ENCODE data around the gene NDUFV1.

DNA sequence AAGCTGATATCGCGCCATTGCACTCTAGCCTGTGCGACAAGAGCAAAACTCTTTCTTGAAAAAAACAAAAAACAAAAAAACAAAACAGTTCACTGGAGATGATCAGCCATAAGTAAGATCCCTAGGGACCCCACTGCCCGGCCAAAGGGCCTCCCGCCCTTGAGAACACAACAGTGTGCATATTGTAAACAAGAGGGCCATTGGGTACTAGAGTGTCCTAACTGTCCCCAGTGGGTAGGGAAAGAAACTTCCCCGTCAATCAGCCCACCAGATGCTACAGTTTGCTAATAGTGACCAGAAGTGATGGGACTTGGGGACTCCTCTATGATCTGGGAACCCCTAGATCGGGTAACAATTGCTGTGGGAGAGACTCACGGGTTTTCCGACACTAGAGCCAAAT is 47.5 kb downstream of the NDUFV1 start:
- TF ChIP-seq POLR2A (IDR thresholded peaks at IDR 0.05) = no peak
- TF ChIP-seq, protein P1, sequence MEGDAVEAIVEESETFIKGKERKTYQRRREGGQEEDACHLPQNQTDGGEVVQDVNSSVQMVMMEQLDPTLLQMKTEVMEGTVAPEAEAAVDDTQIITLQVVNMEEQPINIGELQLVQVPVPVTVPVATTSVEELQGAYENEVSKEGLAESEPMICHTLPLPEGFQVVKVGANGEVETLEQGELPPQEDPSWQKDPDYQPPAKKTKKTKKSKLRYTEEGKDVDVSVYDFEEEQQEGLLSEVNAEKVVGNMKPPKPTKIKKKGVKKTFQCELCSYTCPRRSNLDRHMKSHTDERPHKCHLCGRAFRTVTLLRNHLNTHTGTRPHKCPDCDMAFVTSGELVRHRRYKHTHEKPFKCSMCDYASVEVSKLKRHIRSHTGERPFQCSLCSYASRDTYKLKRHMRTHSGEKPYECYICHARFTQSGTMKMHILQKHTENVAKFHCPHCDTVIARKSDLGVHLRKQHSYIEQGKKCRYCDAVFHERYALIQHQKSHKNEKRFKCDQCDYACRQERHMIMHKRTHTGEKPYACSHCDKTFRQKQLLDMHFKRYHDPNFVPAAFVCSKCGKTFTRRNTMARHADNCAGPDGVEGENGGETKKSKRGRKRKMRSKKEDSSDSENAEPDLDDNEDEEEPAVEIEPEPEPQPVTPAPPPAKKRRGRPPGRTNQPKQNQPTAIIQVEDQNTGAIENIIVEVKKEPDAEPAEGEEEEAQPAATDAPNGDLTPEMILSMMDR (IDR thresholded peaks at IDR 0.05) = no peak
